Raji (cell line): Measurements from ENCODE around the gene KRT74.

Experiments
- POLR2A ChIP-seq: IDR thresholded peaks from 2 replicates; pipeline ENCODE4 v1.6.1; 2011; ENCODE audit warnings: low read depth, low read length, control low read depth; ENCODE audit not compliant: insufficient read depth

Gene KRT74

DNA sequence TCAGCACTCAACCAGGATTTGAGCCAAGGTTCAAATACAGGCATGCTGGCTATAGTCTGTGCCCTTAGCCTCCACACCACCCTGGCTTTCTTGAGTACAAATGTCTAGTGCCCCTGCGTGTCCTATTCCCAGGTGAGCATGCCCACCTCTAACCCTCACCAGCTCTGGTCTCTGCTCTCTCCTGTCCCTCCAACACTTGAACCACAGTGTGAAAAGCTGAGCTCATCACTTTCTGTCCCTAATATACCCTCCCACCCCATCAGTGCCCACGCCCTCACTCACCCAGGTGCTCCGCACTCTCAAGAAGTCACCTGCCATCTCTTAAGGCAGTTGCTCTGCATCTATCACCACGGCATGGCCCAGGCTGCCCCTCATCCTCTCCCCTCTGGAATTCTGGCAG lies 13.7 kb downstream of the KRT74 start:
- no peak for TF ChIP-seq POLR2A

DNA sequence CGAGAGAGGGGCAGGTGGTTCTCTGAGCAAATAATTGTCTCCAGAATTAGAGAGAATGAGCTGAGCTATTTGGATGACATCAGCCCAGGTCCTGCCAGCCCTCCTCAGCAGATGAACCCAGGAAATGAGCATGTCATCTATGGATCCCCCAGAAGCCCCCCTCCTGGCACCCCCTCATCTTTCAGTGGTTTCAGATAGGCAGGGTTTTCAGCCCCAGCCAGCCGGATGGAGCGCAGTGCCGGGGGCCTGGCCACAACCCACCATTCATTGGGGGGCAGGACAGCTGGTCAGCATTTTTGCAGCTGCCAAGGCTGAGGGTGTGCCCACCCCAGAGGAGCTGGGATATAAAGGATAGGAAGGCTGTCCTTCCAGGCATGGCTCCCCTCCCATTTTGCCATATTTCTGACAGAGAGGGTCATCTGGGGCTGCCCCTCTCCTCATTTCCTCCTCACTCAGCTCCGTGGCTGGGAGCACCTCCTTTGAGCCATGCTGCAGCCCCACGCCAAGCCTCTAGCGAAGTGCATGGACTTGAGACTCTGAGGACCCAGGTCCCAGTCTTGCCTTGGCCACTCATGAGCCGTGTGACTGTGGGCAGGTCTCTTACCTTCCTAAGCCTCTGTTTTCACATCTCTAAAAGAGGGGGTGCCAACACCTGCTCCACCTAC lies 14.7 kb downstream of the KRT74 start:
- TF ChIP-seq POLR2A = no peak

GRCh38 chr12:52557476-52557875 lies 16.2 kb downstream of the KRT74 start:
- no peak for TF ChIP-seq POLR2A

DNA sequence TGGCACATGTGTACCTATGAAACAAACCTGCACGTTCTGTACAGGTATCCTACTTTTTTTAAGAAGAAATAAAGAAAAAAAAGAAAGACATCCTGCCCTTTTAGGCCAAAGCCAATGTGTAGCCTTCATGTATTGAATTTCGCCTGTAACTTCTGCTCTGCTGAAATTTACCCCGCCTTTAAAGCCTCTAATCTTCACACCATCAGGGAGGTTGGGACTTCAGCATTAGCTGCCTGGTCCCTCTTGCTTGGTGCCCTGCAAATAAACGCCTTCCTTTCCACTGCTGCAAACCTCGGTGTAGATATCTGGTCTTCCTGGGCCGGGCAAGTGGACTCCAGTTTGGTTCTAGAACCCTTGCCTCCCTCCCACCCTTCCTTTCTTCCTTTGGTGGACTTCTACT lies 18.1 kb downstream of the KRT74 start:
- TF ChIP-seq POLR2A = no peak

- no peak for TF ChIP-seq POLR2A
Observed at GRCh38 chr12:52552681-52553195, 20.9 kb downstream of the KRT74 start, which contains the start of gene KRT71. KRT71 (minus strand) TSS chr12:52553145; CDS start chr12:52553077, 68 bp downstream.

DNA sequence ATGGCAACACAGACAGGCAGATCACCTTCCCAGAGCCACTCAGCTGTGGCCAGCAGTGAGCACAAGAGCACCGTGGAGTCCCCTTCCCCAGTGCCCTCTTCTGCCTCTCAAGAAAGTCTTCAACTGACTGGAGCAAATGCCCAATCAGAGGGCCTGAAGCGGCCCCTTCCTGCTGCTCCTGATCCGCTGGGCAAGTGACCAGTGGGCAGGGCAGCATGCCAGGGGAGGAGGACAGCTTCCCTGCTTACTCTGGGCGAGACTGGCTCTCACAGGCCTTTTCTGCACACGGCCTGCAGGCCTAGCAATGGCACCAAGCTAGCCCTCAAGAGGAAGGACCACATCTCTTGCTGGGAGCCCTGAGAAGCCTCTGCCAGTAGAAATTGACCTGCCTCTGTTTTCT lies 21.6 kb downstream of the KRT74 start:
- no peak for TF ChIP-seq POLR2A

- TF ChIP-seq POLR2A = no peak
Observed at GRCh38 chr12:52551216-52551865, 22.3 kb downstream of the KRT74 start.

DNA sequence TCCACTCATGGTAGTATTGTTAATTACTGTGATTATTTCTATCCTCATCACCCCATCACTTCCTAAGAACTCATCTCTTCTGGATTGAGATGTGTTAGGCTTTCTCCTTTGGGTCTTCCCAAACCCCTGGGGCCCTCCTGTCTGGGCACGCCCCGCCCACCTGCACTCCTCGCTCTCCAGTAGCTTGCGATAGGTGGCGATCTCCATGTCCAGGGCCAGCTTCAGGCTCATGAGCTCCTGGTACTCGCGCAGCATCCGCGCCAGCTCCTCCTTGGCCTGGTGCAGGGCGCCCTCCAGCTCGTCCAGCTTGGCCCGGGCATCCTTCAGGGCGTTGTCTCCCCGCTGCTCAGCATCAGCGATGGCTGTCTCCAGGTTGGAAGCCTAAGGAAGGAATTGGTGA lies 27.5 kb downstream of the KRT74 start:
- TF ChIP-seq POLR2A = no peak

GRCh38 chr12:52543985-52544883 lies 29.4 kb downstream of the KRT74 start:
- no peak for TF ChIP-seq POLR2A

DNA sequence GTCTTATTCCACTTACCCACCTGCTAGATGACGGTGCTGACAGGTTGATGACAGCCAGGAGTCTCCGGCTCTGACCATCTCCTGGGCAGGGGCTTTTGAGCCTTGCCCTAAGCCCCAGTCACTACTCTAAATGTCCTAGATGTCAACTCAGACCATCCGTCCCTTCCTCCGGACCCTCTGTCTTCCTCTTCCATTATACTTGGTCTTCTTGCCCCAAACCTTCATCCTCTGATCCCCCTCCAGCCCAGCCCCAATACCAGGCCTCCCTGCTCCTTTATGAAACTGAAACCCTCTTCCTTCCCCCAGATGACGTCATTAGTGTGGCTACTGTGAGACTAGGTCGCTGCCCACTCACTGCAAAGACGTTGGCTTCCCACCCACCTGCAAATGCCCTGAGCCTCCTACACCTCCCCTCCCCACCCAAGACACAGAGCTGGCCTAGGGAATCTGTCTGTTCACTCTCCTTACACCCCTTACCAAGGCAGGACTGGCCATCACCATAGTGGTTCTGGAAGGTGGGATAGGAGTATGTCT lies 30.8 kb downstream of the KRT74 start:
- TF ChIP-seq POLR2A = no peak

GRCh38 chr12:52542157-52542556 lies 31.5 kb downstream of the KRT74 start:
- no peak for TF ChIP-seq POLR2A

GRCh38 chr12:52541709-52542108 lies 31.9 kb downstream of the KRT74 start:
- TF ChIP-seq POLR2A = no peak

DNA sequence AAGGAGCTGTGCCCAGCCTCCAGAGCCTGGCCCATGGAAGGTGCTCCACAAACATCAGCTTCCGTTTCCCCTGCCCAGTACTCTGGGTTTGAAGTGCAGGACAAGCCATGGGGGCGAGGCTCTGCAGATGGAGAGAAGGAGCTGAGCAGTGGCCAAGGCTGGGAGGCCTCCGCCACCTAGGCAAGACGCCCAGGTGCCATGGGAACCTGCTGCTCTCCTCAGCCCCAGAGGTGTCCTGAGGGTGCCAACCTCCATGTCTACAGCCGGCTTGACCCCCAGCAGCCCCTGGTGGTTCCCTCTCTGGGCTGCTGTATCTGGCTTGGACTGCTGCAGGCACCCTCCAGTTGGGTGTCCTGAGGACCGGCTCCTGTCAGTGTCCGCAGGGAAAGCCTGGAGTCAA lies 33.1 kb downstream of the KRT74 start:
- TF ChIP-seq POLR2A = no peak

DNA sequence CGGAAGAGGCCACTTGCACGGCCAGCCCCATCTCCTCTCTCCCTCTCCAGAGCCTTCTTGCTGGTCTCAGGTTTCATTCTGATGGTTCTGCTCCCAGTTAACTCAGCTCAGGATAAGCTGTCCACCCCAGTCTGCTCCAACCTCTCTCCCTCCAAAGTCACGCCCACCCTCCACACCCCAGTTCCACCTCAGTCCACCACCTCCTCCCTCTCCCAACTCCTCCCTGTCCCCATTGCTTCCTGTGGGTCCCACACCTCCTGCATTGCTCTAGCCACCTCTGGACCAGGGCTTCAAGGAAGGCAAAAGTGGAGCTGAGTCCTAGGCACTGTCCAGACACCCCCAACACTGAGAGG lies 33.8 kb downstream of the KRT74 start:
- TF ChIP-seq POLR2A = no peak

DNA sequence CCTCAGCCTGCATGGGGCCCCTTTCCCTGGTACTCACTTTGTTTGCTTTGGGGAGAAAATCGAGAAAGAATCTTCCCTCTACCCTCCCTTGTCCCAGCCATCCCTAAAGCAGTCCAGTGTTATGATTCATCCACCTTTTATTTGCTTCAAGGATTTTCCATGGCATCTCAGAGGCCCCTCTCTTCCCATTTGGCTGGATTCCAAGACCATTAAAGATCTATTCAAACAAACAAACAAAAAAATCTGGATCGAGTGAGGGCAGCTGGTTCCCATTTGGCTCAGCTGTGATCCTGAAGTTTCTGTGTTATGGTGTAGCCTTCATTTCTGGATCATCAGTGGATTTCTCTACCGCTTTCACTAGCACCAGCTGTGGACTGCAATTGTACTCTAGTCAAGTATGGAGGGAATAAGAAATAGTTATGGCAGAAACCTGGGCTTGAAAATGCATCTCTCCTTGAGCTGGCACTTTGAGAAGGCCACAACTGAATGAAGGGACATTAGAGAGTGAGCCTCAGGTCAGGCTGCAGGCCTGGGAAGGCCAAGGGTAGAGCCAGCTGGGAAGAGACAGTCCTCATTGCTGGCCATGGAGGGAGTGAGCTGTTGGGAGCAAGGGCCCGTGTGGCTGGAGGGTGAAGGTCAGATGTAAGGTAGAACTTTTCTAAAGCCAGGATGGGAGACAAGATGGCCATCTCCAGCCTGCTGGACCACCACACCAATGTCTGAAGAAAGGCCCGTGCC lies 34.4 kb downstream of the KRT74 start:
- no peak for TF ChIP-seq POLR2A
